GM19238 (cell line): ENCODE results near the gene GIGYF1.

Experiments used
- DNase-seq: peaks from one replicate; pipeline ENCODE4 v3.0.0; 2011; ENCODE audit warnings: low spot score; ENCODE audit not compliant: insufficient read length

The GIGYF1 gene

GRCh38 chr7:100640517-100641440 lies 53.3 kb downstream of the GIGYF1 start:
- DNase-seq: no peak

- no peak for DNase-seq
Observed at GRCh38 chr7:100639995-100640516, 54.0 kb downstream of the GIGYF1 start.

DNA sequence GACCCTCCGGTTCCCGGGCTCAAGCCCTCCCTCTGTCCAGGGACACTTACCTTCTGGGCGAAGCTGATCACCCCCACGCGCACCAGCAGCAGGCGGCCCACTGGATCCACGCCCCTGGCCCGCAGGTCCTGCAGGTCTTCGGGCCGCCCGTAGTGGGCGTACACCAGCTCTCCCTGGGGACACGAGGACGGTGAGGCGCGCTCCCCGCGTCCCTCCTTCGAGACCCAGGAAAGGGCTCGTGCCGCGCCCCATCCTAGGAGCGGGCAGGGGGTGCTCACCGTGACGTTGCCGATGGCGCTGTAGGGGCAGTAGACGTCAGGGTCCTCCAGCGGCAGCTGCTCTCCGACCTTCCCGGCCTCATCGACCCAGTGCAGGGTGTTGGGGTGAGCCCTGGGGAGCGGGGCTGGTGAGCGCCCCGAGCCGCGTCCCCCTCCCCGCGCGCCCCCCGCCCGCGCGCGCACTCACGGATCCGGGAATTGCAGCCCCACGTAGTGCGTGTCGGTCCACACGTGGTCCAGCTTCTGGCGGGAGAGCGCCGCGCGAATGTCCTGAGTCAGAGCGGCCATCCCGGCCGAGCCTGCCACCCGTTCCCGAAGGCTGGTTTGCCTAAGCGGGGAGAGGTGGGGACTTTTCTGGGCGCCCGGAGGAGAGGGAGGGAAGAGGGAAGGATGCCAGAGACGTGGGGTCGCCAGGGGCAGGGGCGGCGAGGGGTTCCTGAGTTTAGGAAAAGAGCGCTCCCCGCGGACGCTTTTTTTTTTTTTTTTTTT lies 60.9 kb downstream of the GIGYF1 start:
- peak; percentile 50 for DNase-seq

- DNase-seq: no peak
Observed at GRCh38 chr7:100630066-100630465, 64.0 kb downstream of the GIGYF1 start.
